Calu3 (cell line): ENCODE results near the gene PRKCA. TPM values are rescaled to one million over a fixed set of nuclear protein-coding genes. Genes with fewer than 3 reads are reported as not detected.

Experiments used
- BruUV-seq: library from RNA; stranded (reverse); fragments of 400-500 nt; replicated peaks from 2 replicates; lab custom pipeline; 2021; lab: Mats Ljungman, UMichigan
- CTCF ChIA-PET: fragments of 300-600 bp; sonication (Branson Sonifier 250); formaldehyde crosslinking; loops from one replicate; lab custom pipeline; 2022; ENCODE audit warnings: antibody characterized with exemption; lab: Charles Lee
- DNase-seq: peaks from one replicate; pipeline ENCODE4 v3.0.0; 2022
- H3K27ac Mint-ChIP-seq: one replicate; pipeline ENCODE4 v1.8.0; 2022; ENCODE audit warnings: mixed read lengths; ENCODE audit not compliant: unreplicated experiment
- H3K27me3 Mint-ChIP-seq: one replicate; pipeline ENCODE4 v1.8.0; 2022; ENCODE audit warnings: mixed read lengths; ENCODE audit not compliant: unreplicated experiment
- H3K36me3 Mint-ChIP-seq: one replicate; pipeline ENCODE4 v1.8.0; 2022; ENCODE audit warnings: mild to moderate bottlenecking, moderate library complexity, mixed read lengths; ENCODE audit not compliant: insufficient read depth, unreplicated experiment
- H3K4me1 Mint-ChIP-seq: one replicate; pipeline ENCODE4 v1.8.0; 2022; ENCODE audit warnings: mild to moderate bottlenecking, low read depth, mixed read lengths; ENCODE audit not compliant: unreplicated experiment
- H3K4me3 Mint-ChIP-seq: one replicate; pipeline ENCODE4 v1.8.0; 2022; ENCODE audit warnings: mild to moderate bottlenecking, low read depth, moderate library complexity, mixed read lengths; ENCODE audit not compliant: unreplicated experiment
- H3K9me3 Mint-ChIP-seq: one replicate; pipeline ENCODE4 v1.8.0; 2022; ENCODE audit warnings: low read depth, mixed read lengths; ENCODE audit not compliant: unreplicated experiment
- intact Hi-C: fragments of 100-400 bp; cut with micrococcal nuclease; formaldehyde crosslinking; loops from one replicate; pipeline ENCODE4 v1.10.0; 2022; ENCODE audit not compliant: unreplicated experiment
- total RNA-seq: library from RNA; stranded (reverse); gene quantifications from 2 replicates; pipeline ENCODE4 v1.2.3, GENCODE V29; 2022
- TF ChIP-seq, protein P1 (sequence below): fragments of 200-600 bp; IDR thresholded peaks from one replicate; pipeline ENCODE4 v1.8.0; 2022; ENCODE audit warnings: antibody characterized with exemption; ENCODE audit not compliant: unreplicated experiment

PRKCA gene
- total RNA-seq, 1 experiment from 2014 or later = 126 TPM

DNA sequence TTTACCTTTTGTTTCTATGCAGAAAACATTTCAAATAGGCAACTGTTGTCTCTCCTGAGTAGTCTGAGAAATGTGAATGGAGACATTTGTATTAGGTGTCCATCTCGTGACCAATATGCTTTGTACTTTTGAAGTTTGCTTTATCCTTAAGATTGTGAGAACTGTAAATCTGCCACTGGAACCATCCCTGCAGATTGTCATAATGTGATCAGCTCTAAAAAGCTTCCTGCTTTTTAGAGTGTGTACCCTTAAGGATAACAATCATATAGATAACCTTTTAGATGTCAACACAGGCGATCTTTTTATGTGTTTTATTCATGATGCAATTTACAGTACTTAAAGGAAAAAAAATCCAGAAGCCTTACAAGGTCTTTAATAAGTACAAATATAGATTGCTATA, 63.5 kb downstream of the PRKCA start:
- H3K4me3 Mint-ChIP-seq = peak overlapping the region; percentile 2
- no peak for DNase-seq
- no peaks in the 10 kb centered on the region for H3K9me3 Mint-ChIP-seq
- TF ChIP-seq, protein P1, sequence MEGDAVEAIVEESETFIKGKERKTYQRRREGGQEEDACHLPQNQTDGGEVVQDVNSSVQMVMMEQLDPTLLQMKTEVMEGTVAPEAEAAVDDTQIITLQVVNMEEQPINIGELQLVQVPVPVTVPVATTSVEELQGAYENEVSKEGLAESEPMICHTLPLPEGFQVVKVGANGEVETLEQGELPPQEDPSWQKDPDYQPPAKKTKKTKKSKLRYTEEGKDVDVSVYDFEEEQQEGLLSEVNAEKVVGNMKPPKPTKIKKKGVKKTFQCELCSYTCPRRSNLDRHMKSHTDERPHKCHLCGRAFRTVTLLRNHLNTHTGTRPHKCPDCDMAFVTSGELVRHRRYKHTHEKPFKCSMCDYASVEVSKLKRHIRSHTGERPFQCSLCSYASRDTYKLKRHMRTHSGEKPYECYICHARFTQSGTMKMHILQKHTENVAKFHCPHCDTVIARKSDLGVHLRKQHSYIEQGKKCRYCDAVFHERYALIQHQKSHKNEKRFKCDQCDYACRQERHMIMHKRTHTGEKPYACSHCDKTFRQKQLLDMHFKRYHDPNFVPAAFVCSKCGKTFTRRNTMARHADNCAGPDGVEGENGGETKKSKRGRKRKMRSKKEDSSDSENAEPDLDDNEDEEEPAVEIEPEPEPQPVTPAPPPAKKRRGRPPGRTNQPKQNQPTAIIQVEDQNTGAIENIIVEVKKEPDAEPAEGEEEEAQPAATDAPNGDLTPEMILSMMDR = no peak
- BruUV-seq = no TSS peak
- peaks cover 19% of the 10 kb centered on the region for H3K36me3 Mint-ChIP-seq
- intact Hi-C loops = loop anchor here (5.0 kb wide), 1 partner anchor 59 kb away; no protein-coding TSS in a partner anchor
- CTCF ChIA-PET = interaction anchor here (0.6 kb wide), 1 partner anchor 49 kb away, joined by 3 read pairs; no protein-coding TSS in a partner anchor
- H3K27me3 Mint-ChIP-seq = no peaks in the 10 kb centered on the region
- H3K4me1 Mint-ChIP-seq = peaks cover 62% of the 10 kb centered on the region
- peak overlapping the region; percentile 62 for H3K27ac Mint-ChIP-seq

- BruUV-seq = no TSS peak
- peaks cover 13% of the 10 kb centered on the region for H3K36me3 Mint-ChIP-seq
- no peaks in the 10 kb centered on the region for H3K27me3 Mint-ChIP-seq
- peaks cover 57% of the 10 kb centered on the region for H3K4me1 Mint-ChIP-seq
- TF ChIP-seq, protein P1 = no peak
- CTCF ChIA-PET = interaction anchor here (0.5 kb wide), 1 partner anchor 167 kb away, joined by 5 read pairs; no protein-coding TSS in a partner anchor
- DNase-seq = no peak
- H3K4me3 Mint-ChIP-seq = no peak overlapping the region
- H3K9me3 Mint-ChIP-seq = no peaks in the 10 kb centered on the region
- H3K27ac Mint-ChIP-seq = no peak overlapping the region
- intact Hi-C loops = loop anchor here (5.0 kb wide), 1 partner anchor 60 kb away; no protein-coding TSS in a partner anchor
These were observed 64.7 kb downstream of the PRKCA start for GRCh38 chr17:66367107-66367506.

DNA sequence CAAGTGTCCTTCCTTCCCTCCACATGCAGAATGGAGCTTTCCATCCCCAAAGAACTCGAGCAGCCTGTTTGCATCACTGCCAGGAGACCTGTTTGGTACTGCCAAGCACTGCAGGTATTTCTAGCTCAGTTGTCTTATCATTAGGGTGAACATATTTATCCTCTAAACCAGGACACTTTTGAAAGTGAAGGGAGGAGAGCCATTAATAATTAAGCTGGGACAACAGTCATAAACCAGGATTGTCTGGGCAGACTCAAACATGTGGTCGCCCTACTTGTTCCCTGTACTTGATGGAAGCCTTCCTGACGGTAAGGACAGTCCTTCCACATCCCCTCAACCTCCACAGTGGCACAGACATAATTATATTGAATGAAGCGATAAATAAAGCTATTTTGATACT, 67.4 kb downstream of the PRKCA start:
- CTCF ChIA-PET = interaction anchor here (0.7 to 0.9 kb wide), 3 partner anchors 18 to 32 kb away, joined by 3 read pairs; no protein-coding TSS in a partner anchor
- intact Hi-C loops = loop anchor here (5.0 kb wide), 1 partner anchor 63 kb away; no protein-coding TSS in a partner anchor
- Mint-ChIP-seq H3K27me3 (no peaks in the 10 kb centered on the region), H3K4me1 (peaks cover 66% of the 10 kb centered on the region), H3K27ac (peak overlapping the region; percentile 80), H3K9me3 (no peaks in the 10 kb centered on the region), H3K4me3 (peak overlapping the region; percentile 52), H3K36me3 (peaks cover 28% of the 10 kb centered on the region)
- no peak for DNase-seq
- BruUV-seq = no TSS peak
- TF ChIP-seq, protein P1 = no peak

DNA sequence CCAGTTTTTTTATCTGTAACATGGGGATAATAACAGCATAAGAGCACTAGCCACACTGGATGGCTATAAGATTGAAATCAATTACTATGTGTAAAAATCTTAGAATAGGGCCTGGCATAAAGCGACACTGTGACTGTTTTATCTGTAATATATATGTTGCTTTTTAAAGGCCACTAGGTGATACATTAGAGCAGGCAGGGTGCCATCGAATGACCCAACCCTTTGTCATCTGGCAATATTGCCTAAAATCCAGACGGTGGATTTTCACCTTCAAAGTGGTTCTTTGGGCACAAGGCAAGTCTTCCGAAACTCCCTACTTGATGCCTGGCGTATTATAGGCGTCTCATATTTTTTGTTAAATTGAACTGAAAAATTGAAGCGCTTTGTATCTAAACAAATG, 69.1 kb downstream of the PRKCA start:
- Mint-ChIP-seq H3K4me1 (peaks cover 66% of the 10 kb centered on the region), H3K4me3 (no peak overlapping the region), H3K9me3 (no peaks in the 10 kb centered on the region), H3K27ac (no peak overlapping the region), H3K27me3 (no peaks in the 10 kb centered on the region), H3K36me3 (peaks cover 45% of the 10 kb centered on the region)
- DNase-seq = no peak
- CTCF ChIA-PET = no interaction called here
- TF ChIP-seq, protein P1 = no peak
- intact Hi-C loops = no loop called here
- BruUV-seq = no TSS peak
